ENCODE results near the gene TTLL8.

GRCh38 chr22:50072714-50073538 is 14.8 kb upstream of the TTLL8 start:
- TF ChIP-seq, protein P1, sequence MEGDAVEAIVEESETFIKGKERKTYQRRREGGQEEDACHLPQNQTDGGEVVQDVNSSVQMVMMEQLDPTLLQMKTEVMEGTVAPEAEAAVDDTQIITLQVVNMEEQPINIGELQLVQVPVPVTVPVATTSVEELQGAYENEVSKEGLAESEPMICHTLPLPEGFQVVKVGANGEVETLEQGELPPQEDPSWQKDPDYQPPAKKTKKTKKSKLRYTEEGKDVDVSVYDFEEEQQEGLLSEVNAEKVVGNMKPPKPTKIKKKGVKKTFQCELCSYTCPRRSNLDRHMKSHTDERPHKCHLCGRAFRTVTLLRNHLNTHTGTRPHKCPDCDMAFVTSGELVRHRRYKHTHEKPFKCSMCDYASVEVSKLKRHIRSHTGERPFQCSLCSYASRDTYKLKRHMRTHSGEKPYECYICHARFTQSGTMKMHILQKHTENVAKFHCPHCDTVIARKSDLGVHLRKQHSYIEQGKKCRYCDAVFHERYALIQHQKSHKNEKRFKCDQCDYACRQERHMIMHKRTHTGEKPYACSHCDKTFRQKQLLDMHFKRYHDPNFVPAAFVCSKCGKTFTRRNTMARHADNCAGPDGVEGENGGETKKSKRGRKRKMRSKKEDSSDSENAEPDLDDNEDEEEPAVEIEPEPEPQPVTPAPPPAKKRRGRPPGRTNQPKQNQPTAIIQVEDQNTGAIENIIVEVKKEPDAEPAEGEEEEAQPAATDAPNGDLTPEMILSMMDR (conservative IDR thresholded peaks at IDR 0.05; ENCODE audit: low read length), result no peak
- no peak for TF ChIP-seq EZH2phosphoT487 (IDR thresholded peaks at IDR 0.05; ENCODE audit: borderline replicate concordance)

Measured in Loucy (cell line).